CD4-positive, alpha-beta T cell (primary cell): ENCODE data around the gene CDK5RAP2. TPM values are rescaled to one million over a fixed set of nuclear protein-coding genes. Genes with fewer than 3 reads are reported as not detected.

ENCODE experiments used
- ATAC-seq: fragments of 200-7000 bp; cut with Tn5 transposase; one replicate; pipeline ENCODE4 v1.10.0; 2022; ENCODE audit warnings: mild to moderate bottlenecking; ENCODE audit not compliant: poor library complexity
- CTCF ChIA-PET: fragments of 350-600 bp; sonication (Branson Sonifier 250); formaldehyde crosslinking; loops from one replicate; lab custom pipeline; 2021; ENCODE audit warnings: antibody characterized with exemption, inconsistent platforms; lab: Charles Lee
- POLR2A ChIA-PET: fragments of 350-600 bp; sonication (Branson Sonifier 250); formaldehyde crosslinking; loops from one replicate; lab custom pipeline; 2021; ENCODE audit warnings: antibody characterized with exemption, inconsistent platforms; lab: Charles Lee
- DNase-seq, 14 experiments: peaks; one replicate each; pipeline ENCODE4 v3.0.0-alpha.2; 2013 to 2020; ENCODE audit warnings: mixed read lengths in 2 of 14
- H3K27ac ChIP-seq, 2 donors: one replicate each; pipeline versions ENCODE4 v1.5.1 to v1.7.0; 2013; ENCODE audit warnings: low read length in 2 of 2, low read depth in 1 of 2, mild to moderate bottlenecking in 1 of 2
- H3K27me3 ChIP-seq, 2 experiments: 1 replicate in 1 of 2; 2 replicates in 1 of 2; pipeline versions ENCODE4 v1.6.1 to v1.7.0; 2013; ENCODE audit warnings: low read length in 2 of 2, control low read depth in 1 of 2, mild to moderate bottlenecking in 1 of 2, moderate library complexity in 1 of 2; ENCODE audit not compliant: insufficient read depth in 2 of 2, control insufficient read depth in 1 of 2
- H3K36me3 ChIP-seq: one replicate; pipeline ENCODE4 v1.6.1; 2013; ENCODE audit warnings: low read length, control low read depth; ENCODE audit not compliant: insufficient read depth
- H3K4me1 ChIP-seq: one replicate; pipeline ENCODE4 v1.6.1; 2013; ENCODE audit warnings: low read length, control low read depth; ENCODE audit not compliant: insufficient read depth
- H3K4me3 ChIP-seq: one replicate; pipeline ENCODE4 v1.5.1; 2013; ENCODE audit warnings: mild to moderate bottlenecking, low read length, moderate library complexity
- H3K9me3 ChIP-seq, 2 experiments: 1 replicate in 1 of 2; 2 replicates in 1 of 2; pipeline versions ENCODE4 v1.6.1 to v1.7.0; 2013; ENCODE audit warnings: low read length in 2 of 2, mild to moderate bottlenecking in 2 of 2, control low read depth in 1 of 2, moderate library complexity in 1 of 2; ENCODE audit not compliant: control insufficient read depth in 1 of 2, insufficient read depth in 1 of 2
- H3K27ac Mint-ChIP-seq: one replicate; pipeline ENCODE4 v1.8.0; 2020; ENCODE audit warnings: mixed read lengths
- H3K27me3 Mint-ChIP-seq: one replicate; pipeline ENCODE4 v1.8.0; 2021; ENCODE audit warnings: mixed read lengths
- H3K36me3 Mint-ChIP-seq: one replicate; pipeline ENCODE4 v1.8.0; 2021; ENCODE audit warnings: low read depth, mixed read lengths
- H3K4me1 Mint-ChIP-seq: one replicate; pipeline ENCODE4 v1.8.0; 2021; ENCODE audit warnings: low read depth, mixed read lengths
- H3K4me3 Mint-ChIP-seq: one replicate; pipeline ENCODE4 v1.8.0; 2020; ENCODE audit warnings: mild to moderate bottlenecking, mixed read lengths
- H3K9me3 Mint-ChIP-seq: one replicate; pipeline ENCODE4 v1.8.0; 2020; ENCODE audit warnings: mixed read lengths
- CTCF ChIP-seq: fragments of 200-600 bp; IDR thresholded peaks from one replicate; pipeline ENCODE4 v1.8.0; 2022; ENCODE audit warnings: antibody characterized with exemption, mild to moderate bottlenecking
- intact Hi-C, 2 experiments: fragments of 100-400 bp; cut with DNase I in 1 of 2; cut with micrococcal nuclease in 1 of 2; formaldehyde crosslinking; loops; one replicate each; pipeline versions ENCODE4 v1.15.1 to v1.9.0; 2023 to 2025; cut with DNase I, micrococcal nuclease
- total RNA-seq, 174 experiments: library from RNA in 2 of 174; stranded (reverse) in 2 of 174; gene quantifications; one replicate each; pipeline ENCODE4 v1.2.3 and lab custom pipeline; 2021 to 2026

The CDK5RAP2 gene
- total RNA-seq, 2 experiments from 2014 or later, result 55.0 to 56.0 TPM

GRCh38 chr9:120348951-120349429 is 231.0 kb downstream of the CDK5RAP2 start:
- no peaks in the 10 kb centered on the region for H3K27me3 ChIP-seq
- no peak overlapping the region for H3K4me3 Mint-ChIP-seq
- TF ChIP-seq CTCF, result no peak
- no peaks in the 10 kb centered on the region for H3K36me3 Mint-ChIP-seq
- peak in 1 of 14 experiments; percentile 12 for DNase-seq
- no peaks in the 10 kb centered on the region for H3K9me3 Mint-ChIP-seq
- ChIA-PET POLR2A (no interaction called here), CTCF (no interaction called here)
- no peaks in the 10 kb centered on the region for H3K27me3 Mint-ChIP-seq
- H3K27ac Mint-ChIP-seq, result no peak overlapping the region
- ATAC-seq, result no peak
- H3K4me1 Mint-ChIP-seq, result no peaks in the 10 kb centered on the region
- no peaks in the 10 kb centered on the region for H3K36me3 ChIP-seq
- no peak overlapping the region for H3K4me3 ChIP-seq
- no peaks in the 10 kb centered on the region for H3K9me3 ChIP-seq
- intact Hi-C loops, result no loop called here
- H3K4me1 ChIP-seq, result no peaks in the 10 kb centered on the region
- no peak overlapping the region for H3K27ac ChIP-seq

- Histone ChIP-seq H3K4me1 (no peaks in the 10 kb centered on the region), H3K9me3 (no peaks in the 10 kb centered on the region), H3K27ac (no peak overlapping the region), H3K27me3 (no peaks in the 10 kb centered on the region), H3K36me3 (no peaks in the 10 kb centered on the region), H3K4me3 (no peak overlapping the region)
- intact Hi-C loops, result no loop called here
- no peak for TF ChIP-seq CTCF
- CTCF ChIA-PET, result no interaction called here
- Mint-ChIP-seq H3K4me3 (no peak overlapping the region), H3K36me3 (no peaks in the 10 kb centered on the region), H3K9me3 (no peaks in the 10 kb centered on the region), H3K27me3 (no peaks in the 10 kb centered on the region), H3K27ac (no peak overlapping the region), H3K4me1 (no peaks in the 10 kb centered on the region)
- POLR2A ChIA-PET, result no interaction called here
- no peak for ATAC-seq
- no peak for DNase-seq
These were observed 234.6 kb downstream of the CDK5RAP2 start for GRCh38 chr9:120345379-120345778.

- no peaks in the 10 kb centered on the region for H3K36me3 Mint-ChIP-seq
- H3K27ac Mint-ChIP-seq, result no peak overlapping the region
- DNase-seq (no peak), ATAC-seq (no peak)
- ChIA-PET CTCF (no interaction called here), POLR2A (no interaction called here)
- intact Hi-C loops, result no loop called here
- no peak for TF ChIP-seq CTCF
- no peaks in the 10 kb centered on the region for H3K9me3 Mint-ChIP-seq
- no peaks in the 10 kb centered on the region for H3K27me3 ChIP-seq
- H3K4me1 Mint-ChIP-seq, result no peaks in the 10 kb centered on the region
- H3K36me3 ChIP-seq, result no peaks in the 10 kb centered on the region
- H3K27me3 Mint-ChIP-seq, result no peaks in the 10 kb centered on the region
- no peak overlapping the region for H3K4me3 ChIP-seq
- no peaks in the 10 kb centered on the region for H3K4me1 ChIP-seq
- H3K27ac ChIP-seq, result no peak overlapping the region
- H3K9me3 ChIP-seq, result no peaks in the 10 kb centered on the region
- no peak overlapping the region for H3K4me3 Mint-ChIP-seq
These were observed 235.7 kb downstream of the CDK5RAP2 start for GRCh38 chr9:120344230-120344629.
